Mesenchymal stem cell (in vitro differentiated cells and primary cell): ENCODE measurements around the gene CFAP141.
A peak's percentile ranks its signal among the peaks of the same experiment; 100 is the strongest.
"Not testable (repeated sequence)": the region's sequence is repeated elsewhere in the genome, so short reads cannot be mapped to it uniquely, and the experiment has no call there.

Experiments
- DNase-seq: peaks from one replicate; pipeline ENCODE4 v3.0.0-alpha.2; 2013
- H2AFZ ChIP-seq: one replicate; pipeline ENCODE4 v1.6.1; 2013; ENCODE audit warnings: low read depth, mild to moderate bottlenecking, control low read depth, inconsistent platforms, low read length, moderate library complexity
- H2AK5ac ChIP-seq: 2 replicates; pipeline ENCODE4 v1.6.1; 2013; ENCODE audit warnings: low read length, moderate library complexity, mild to moderate bottlenecking, inconsistent platforms; ENCODE audit not compliant: severe bottlenecking
- H2BK120ac ChIP-seq: one replicate; pipeline ENCODE4 v1.6.1; 2013; ENCODE audit warnings: low read depth, mild to moderate bottlenecking, inconsistent platforms, low read length, moderate library complexity
- H2BK12ac ChIP-seq, 2 experiments: one replicate each; pipeline ENCODE4 v1.6.1; 2013; ENCODE audit warnings: inconsistent platforms in 2 of 2, low read length in 2 of 2, mild to moderate bottlenecking in 2 of 2, moderate library complexity in 2 of 2, control low read depth in 1 of 2
- H2BK15ac ChIP-seq: one replicate; pipeline ENCODE4 v1.6.1; 2013; ENCODE audit warnings: mild to moderate bottlenecking, low read depth, inconsistent platforms; ENCODE audit not compliant: poor library complexity, severe bottlenecking
- H2BK5ac ChIP-seq: 2 replicates; pipeline ENCODE4 v1.6.1; 2013; ENCODE audit warnings: low read depth, mild to moderate bottlenecking, low read length, control low read depth, inconsistent platforms; ENCODE audit not compliant: poor library complexity, severe bottlenecking
- H3K14ac ChIP-seq, 2 experiments: one replicate each; pipeline ENCODE4 v1.6.1; 2013; ENCODE audit warnings: inconsistent platforms in 2 of 2, low read length in 2 of 2, control low read depth in 1 of 2, mild to moderate bottlenecking in 1 of 2, moderate library complexity in 1 of 2
- H3K18ac ChIP-seq, 2 experiments: one replicate each; pipeline ENCODE4 v1.6.1; 2013; ENCODE audit warnings: inconsistent platforms in 2 of 2, low read length in 2 of 2, control low read depth in 1 of 2, low read depth in 1 of 2, mild to moderate bottlenecking in 1 of 2
- H3K23ac ChIP-seq, 2 experiments: one replicate each; pipeline ENCODE4 v1.6.1; 2013; ENCODE audit warnings: inconsistent platforms in 2 of 2, low read length in 2 of 2, mild to moderate bottlenecking in 2 of 2, moderate library complexity in 2 of 2, control low read depth in 1 of 2
- H3K27ac ChIP-seq: 2 replicates; pipeline ENCODE4 v1.5.1; 2013; ENCODE audit warnings: mild to moderate bottlenecking, moderate library complexity, low read length, control low read depth, inconsistent platforms; ENCODE audit not compliant: poor library complexity, severe bottlenecking
- H3K27me3 ChIP-seq, 2 experiments: 2 replicates each; pipeline versions ENCODE4 v1.6.1 to v1.7.0; 2013; ENCODE audit warnings: low read length in 2 of 2, mild to moderate bottlenecking in 2 of 2, moderate library complexity in 2 of 2, control low read depth in 1 of 2, inconsistent platforms in 1 of 2; ENCODE audit not compliant: control insufficient read depth in 1 of 2, insufficient read depth in 1 of 2
- H3K36me3 ChIP-seq, 2 experiments: 2 replicates each; pipeline versions ENCODE4 v1.6.1 to v1.7.0; 2013; ENCODE audit warnings: low read length in 2 of 2, control low read depth in 1 of 2, inconsistent platforms in 1 of 2, low read depth in 1 of 2, mild to moderate bottlenecking in 1 of 2; ENCODE audit not compliant: insufficient read depth in 2 of 2, control insufficient read depth in 1 of 2
- H3K4ac ChIP-seq, 2 experiments: one replicate each; pipeline ENCODE4 v1.6.1; 2013; ENCODE audit warnings: inconsistent platforms in 2 of 2, low read length in 2 of 2, mild to moderate bottlenecking in 2 of 2, moderate library complexity in 2 of 2, control low read depth in 1 of 2, low read depth in 1 of 2
- H3K4me1 ChIP-seq: 2 replicates; pipeline ENCODE4 v1.6.1; 2013; ENCODE audit warnings: low read depth, low read length, control low read depth; ENCODE audit not compliant: control insufficient read depth, insufficient read depth
- H3K4me2 ChIP-seq: 2 replicates; pipeline ENCODE4 v1.6.1; 2013; ENCODE audit warnings: low read length, mild to moderate bottlenecking, inconsistent platforms; ENCODE audit not compliant: poor library complexity, severe bottlenecking
- H3K4me3 ChIP-seq, 2 experiments: 2 replicates each; pipeline versions ENCODE4 v1.5.1 to v1.7.0; 2013; ENCODE audit warnings: low read length in 2 of 2, mild to moderate bottlenecking in 2 of 2, control low read depth in 1 of 2, low read depth in 1 of 2; ENCODE audit not compliant: insufficient read depth in 1 of 2
- H3K79me1 ChIP-seq: replicated peaks from 2 replicates; pipeline ENCODE4 v1.6.1; 2013; ENCODE audit warnings: mild to moderate bottlenecking, control low read depth, low read length, inconsistent platforms; ENCODE audit not compliant: poor library complexity, severe bottlenecking
- H3K9ac ChIP-seq: 2 replicates; pipeline ENCODE4 v1.7.0; 2013; ENCODE audit warnings: mild to moderate bottlenecking, low read length, moderate library complexity
- H3K9me3 ChIP-seq: 2 replicates; pipeline ENCODE4 v1.7.0; 2013; ENCODE audit warnings: mild to moderate bottlenecking, low read length; ENCODE audit not compliant: control insufficient read depth
- H4K8ac ChIP-seq: one replicate; pipeline ENCODE4 v1.6.1; 2013; ENCODE audit warnings: inconsistent platforms, mild to moderate bottlenecking, low read length, moderate library complexity
- H4K91ac ChIP-seq: one replicate; pipeline ENCODE4 v1.6.1; 2013; ENCODE audit warnings: mild to moderate bottlenecking, low read length, inconsistent platforms
- whole genome bisulfite sequencing: methylation state at CpG from one replicate; pipeline ENCODE4 v1.1.7; 2013; ENCODE audit warnings: mixed read lengths; 5-methylcytosine and 5-hydroxymethylcytosine counted together

CFAP141 gene

DNA sequence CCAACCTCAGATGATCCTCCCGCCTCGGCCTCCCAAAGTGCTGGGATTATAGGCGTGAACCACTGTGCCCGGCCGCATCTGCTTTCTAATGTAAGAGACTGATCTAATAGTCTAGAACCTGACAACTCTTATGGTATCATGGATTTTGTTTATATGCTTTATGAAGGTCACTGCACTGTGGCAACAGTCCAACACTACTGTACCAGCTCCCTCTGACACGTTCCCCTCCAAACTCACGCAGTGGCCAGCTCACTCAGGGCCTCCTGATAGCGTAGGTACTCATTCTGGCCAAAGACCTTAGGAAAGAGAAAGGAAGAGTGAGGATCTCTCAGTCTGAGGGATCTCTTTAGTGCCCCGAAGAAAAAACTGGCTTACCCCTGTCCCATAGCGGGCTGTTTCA is 6.0 kb upstream of the CFAP141 start:
- H3K9ac ChIP-seq = no peak overlapping the region
- H4K8ac ChIP-seq = no peak overlapping the region
- H3K14ac ChIP-seq = no peak overlapping the region
- H3K18ac ChIP-seq = no peak overlapping the region
- DNase-seq = no peak
- H2BK5ac ChIP-seq = no peak overlapping the region
- H3K79me1 ChIP-seq = peaks cover 26% of the 10 kb centered on the region
- no peak overlapping the region for H3K4ac ChIP-seq
- no peak overlapping the region for H2AK5ac ChIP-seq
- H3K4me1 ChIP-seq = peaks cover 1% of the 10 kb centered on the region
- no peak overlapping the region for H3K4me3 ChIP-seq
- no peak overlapping the region for H3K4me2 ChIP-seq
- no peaks in the 10 kb centered on the region for H3K9me3 ChIP-seq
- no peak overlapping the region for H3K27ac ChIP-seq
- H2AFZ ChIP-seq = no peak overlapping the region
- H3K23ac ChIP-seq = no peak overlapping the region
- no peak overlapping the region for H2BK12ac ChIP-seq
- WGBS = 96% methylated on average over 7 of the region's 10 CpGs
- H3K27me3 ChIP-seq = no peaks in the 10 kb centered on the region
- no peak overlapping the region for H2BK120ac ChIP-seq
- peaks cover 56 to 72% of the 10 kb centered on the region in 2 experiments for H3K36me3 ChIP-seq
- H2BK15ac ChIP-seq = no peak overlapping the region
- H4K91ac ChIP-seq = no peak overlapping the region

DNA sequence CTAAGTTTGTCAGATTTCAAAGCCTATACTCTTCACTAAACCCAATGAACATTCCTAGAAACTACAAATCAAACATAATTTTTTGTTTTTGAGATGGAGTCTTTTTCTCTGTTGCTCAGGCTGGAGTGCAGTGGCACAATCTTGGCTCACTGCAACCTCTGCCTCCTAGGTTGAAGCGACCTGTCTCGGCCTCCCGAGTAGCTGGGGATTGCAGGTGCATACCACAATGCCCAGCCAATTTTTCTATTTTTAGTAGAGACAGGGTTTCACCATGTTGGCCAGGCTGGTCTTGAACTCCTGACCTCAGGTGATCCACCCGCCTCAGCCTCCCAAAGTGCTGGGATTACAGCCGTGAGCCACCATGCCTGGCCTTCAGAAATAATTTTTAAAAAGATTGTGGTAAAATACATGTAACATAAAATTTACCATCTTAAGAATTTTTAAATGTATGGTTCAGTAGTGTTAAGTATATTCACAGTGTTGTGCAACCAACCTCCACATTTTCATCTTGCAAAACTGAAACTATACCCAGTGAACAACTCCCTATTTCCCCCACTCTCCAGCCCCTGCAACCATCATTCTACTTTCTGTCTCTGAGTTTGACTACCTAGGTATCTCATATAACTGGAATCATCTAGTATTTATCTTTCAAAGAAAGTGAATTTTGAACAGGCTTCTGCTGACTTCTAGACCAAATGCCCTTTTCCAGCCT is 2.7 kb upstream of the CFAP141 start:
- H4K91ac ChIP-seq = no peak overlapping the region
- WGBS = 96% methylated on average over 3 of the region's 5 CpGs
- no peak overlapping the region for H2AK5ac ChIP-seq
- H3K4me3 ChIP-seq = no peak overlapping the region
- H3K18ac ChIP-seq = no peak overlapping the region
- H3K36me3 ChIP-seq = peaks cover 60 to 81% of the 10 kb centered on the region in 2 experiments
- no peaks in the 10 kb centered on the region for H3K4me1 ChIP-seq
- peaks cover 25% of the 10 kb centered on the region for H3K79me1 ChIP-seq
- H2BK120ac ChIP-seq = no peak overlapping the region
- no peak for DNase-seq
- no peak overlapping the region for H3K4ac ChIP-seq
- no peak overlapping the region for H2BK5ac ChIP-seq
- H3K27ac ChIP-seq = no peak overlapping the region
- no peak overlapping the region for H3K23ac ChIP-seq
- no peak overlapping the region for H2BK12ac ChIP-seq
- H3K9ac ChIP-seq = no peak overlapping the region
- no peaks in the 10 kb centered on the region for H3K27me3 ChIP-seq
- H3K14ac ChIP-seq = no peak overlapping the region
- H2BK15ac ChIP-seq = no peak overlapping the region
- H3K9me3 ChIP-seq = no peaks in the 10 kb centered on the region
- H4K8ac ChIP-seq = no peak overlapping the region
- no peak overlapping the region for H2AFZ ChIP-seq
- no peak overlapping the region for H3K4me2 ChIP-seq

DNA sequence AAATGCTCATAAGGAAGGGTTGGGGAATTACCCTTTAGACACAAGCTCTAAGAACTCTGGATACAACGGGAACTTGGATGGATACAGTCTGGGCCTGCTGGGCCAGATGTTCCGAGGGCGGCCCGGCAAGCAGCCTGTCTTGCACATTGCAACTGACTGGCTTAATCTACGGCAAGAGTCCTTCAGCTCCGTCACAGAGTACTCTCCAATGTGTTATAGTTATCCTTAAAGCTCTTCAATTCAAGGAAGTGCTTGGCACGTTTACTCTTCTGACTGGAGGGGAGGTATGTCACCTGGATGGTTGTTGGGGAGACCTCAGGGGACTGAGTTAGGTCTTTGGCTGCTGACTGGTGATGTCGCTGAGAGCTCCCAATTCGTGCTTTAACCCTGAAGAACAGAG is 1.1 kb upstream of the CFAP141 start:
- Histone ChIP-seq H3K9me3 (no peaks in the 10 kb centered on the region), H3K18ac (no peak overlapping the region), H3K9ac (no peak overlapping the region), H2BK120ac (no peak overlapping the region), H2BK15ac (no peak overlapping the region), H3K27me3 (no peaks in the 10 kb centered on the region), H2BK12ac (no peak overlapping the region), H3K79me1 (peaks cover 20% of the 10 kb centered on the region), H3K4ac (no peak overlapping the region), H3K27ac (no peak overlapping the region), H3K4me1 (no peaks in the 10 kb centered on the region), H3K23ac (no peak overlapping the region), H4K8ac (no peak overlapping the region), H3K4me2 (no peak overlapping the region), H3K4me3 (no peak overlapping the region), H2AK5ac (no peak overlapping the region), H2AFZ (no peak overlapping the region), H3K36me3 (peaks cover 51 to 65% of the 10 kb centered on the region in 2 experiments), H2BK5ac (no peak overlapping the region), H4K91ac (no peak overlapping the region), H3K14ac (no peak overlapping the region)
- WGBS = 97% methylated on average over 9 of the region's 9 CpGs
- no peak for DNase-seq

DNA sequence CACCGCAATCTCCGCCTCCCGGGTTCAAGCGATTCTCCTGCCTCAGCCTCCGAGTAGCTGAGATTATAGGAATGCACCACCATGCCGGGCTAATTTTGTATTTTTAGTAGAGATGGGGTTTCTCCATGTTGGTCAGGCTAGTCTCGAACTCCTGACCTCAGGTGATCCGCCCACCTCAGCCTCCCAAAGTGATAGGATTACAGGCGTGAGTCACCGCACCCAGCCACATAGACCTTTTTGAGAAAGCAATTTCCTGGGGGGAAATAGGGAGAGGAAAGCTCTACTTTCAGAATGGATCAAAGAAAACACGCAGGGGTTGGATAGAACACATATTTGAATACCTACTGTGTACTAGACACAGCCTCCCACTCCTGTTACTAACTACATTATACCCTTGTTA is 355 bp downstream of the CFAP141 start:
- H3K4me3 ChIP-seq, DNase-seq, H3K14ac ChIP-seq, H2BK120ac ChIP-seq, H4K91ac ChIP-seq, H3K27ac ChIP-seq, H3K9me3 ChIP-seq, H3K27me3 ChIP-seq, H3K23ac ChIP-seq, H2BK5ac ChIP-seq, H2AK5ac ChIP-seq, H4K8ac ChIP-seq, H3K18ac ChIP-seq, H3K4ac ChIP-seq, H3K4me2 ChIP-seq, H2BK12ac ChIP-seq, H2BK15ac ChIP-seq, H2AFZ ChIP-seq, H3K4me1 ChIP-seq: not testable (repeated sequence)
- WGBS = 98% methylated on average over 10 of the region's 11 CpGs
- peak overlapping the region; percentile 25 for H3K9ac ChIP-seq
- peaks cover 15% of the 10 kb centered on the region for H3K79me1 ChIP-seq
- H3K36me3 ChIP-seq = peaks cover 41 to 55% of the 10 kb centered on the region in 2 experiments
